Measurements from ENCODE around the gene CA7.

CA7 gene

GRCh38 chr16:66844342-66845079 is at the start of gene CA7:
TSS of gene CA7 (plus strand) at chr16:66844414. CDS start at chr16:66844488, 74 bp downstream.
- DNase-seq: no peak

DNA sequence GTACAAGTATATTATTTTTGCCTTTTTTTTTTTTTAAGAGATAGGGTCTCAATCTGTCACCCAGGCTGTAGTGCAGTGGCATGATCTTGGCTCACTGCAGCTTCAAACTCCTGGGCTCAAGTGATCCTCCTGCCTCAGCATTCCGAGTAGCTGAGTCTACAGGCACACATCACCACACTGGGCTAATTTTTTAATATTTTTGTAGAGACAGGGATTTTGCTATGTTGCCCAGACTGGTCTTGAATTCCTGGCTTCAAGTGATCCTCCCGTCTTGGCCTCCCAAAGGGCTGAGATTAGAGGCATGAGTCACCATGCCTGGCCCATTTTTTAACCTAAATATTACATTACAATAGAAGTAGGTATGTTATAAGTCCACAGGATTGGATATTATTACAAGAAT is 46.1 kb upstream of the CA7 start:
- DNase-seq: peak; percentile 70

DNA sequence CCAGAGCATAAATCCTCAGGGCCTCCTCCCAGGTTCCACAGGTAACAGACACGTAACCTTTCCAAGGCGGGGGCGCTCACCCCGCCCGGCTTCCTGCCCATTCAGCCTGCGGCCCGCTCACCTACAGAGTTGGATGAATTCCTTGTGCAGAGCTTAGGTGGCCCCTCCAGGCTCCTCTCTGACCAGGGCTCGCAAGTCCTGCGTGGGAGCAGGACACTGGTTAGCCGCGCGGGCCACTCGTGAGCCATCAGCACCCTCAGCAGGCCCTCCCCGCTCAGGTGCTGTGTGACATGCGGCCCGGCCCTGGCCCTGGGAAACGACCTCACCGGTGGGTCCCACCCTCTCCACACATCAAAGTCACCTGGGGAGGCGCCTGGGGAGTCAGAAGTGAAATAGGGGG is 43.4 kb upstream of the CA7 start:
- DNase-seq: no peak

- DNase-seq: no peak
Observed at GRCh38 chr16:66801320-66802105, 42.7 kb upstream of the CA7 start, which contains the start of gene TERB1. TSS of gene TERB1 (minus strand) at chr16:66801584. CDS start at chr16:66796798, 4,786 bp downstream.

DNA sequence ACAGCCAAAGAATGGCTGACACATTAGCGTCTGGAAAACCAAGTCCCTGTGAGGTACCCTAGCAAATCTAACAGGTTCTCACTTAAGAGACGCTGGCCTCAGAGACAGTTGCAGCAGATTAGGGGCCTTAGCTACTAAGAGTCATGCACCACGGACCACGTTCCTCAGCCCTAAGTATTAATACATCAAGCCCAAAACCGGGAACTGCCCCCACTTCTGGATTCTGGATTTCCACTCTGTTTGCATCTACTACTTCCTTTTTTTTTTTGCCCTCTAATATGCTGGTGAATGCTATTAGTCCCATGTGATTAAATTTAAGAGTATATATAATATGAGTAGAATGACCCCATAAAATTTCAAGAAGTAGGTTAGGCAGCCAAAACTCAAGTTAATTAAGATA is 42.1 kb upstream of the CA7 start:
- no peak for DNase-seq

DNA sequence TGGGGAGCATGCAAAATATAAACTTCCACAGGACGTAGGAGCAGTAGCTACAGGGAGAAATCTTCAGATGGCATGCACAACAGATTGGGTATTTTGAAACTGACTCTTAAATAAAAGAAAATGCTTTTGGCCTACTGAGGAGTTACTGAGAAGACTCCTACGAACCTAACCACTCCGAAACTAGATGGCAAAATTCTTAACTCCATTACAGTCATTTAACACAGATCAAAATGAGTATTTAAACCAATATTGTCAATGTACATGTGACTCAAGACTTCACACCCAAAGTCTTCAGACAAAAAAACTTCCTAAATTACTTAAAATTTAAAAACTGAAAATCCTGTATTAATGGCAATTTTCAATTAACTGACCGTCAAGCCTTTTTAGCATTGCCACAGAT is 34.4 kb upstream of the CA7 start:
- no peak for DNase-seq

DNA sequence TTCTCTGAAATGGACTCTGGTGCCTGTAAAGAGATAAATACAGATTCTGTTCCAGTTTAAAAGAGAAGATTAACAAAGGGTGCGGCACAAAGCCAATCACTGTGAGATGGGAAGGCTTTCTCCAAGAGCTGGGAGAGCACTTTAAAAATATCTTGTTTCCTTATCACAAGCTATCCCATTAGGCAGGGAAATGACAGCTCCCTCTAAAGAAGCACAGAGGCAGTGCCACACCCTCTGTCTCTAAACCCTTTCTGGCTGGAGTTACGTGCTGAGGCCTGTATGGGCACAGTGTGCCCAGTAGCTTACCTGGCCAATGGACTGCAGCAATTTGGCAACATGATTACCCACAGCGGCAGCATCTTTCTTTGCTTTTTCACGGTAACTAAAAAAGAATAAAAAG is 33.8 kb upstream of the CA7 start:
- no peak for DNase-seq

GRCh38 chr16:66811043-66811442 is 33.2 kb upstream of the CA7 start:
- DNase-seq: no peak

DNA sequence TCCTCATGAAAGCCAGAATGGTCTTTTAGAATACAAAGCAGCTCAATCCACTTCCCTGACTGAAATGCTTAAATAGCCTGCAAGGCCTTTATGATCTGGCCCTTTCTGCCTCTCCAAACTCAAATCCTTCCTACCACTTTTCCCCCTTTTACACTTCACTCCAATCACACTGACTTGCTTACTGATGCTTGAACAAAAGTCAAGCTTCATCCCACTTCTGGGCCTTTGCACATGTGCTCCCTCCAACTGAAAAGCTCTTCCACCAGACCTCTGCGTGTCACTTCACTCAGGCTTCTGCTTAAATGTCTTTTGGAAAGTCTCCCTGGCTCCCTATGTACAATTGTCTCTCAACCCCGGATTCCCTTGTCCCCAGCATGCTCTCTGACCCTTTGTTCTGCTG is 29.5 kb upstream of the CA7 start:
- DNase-seq: no peak

DNA sequence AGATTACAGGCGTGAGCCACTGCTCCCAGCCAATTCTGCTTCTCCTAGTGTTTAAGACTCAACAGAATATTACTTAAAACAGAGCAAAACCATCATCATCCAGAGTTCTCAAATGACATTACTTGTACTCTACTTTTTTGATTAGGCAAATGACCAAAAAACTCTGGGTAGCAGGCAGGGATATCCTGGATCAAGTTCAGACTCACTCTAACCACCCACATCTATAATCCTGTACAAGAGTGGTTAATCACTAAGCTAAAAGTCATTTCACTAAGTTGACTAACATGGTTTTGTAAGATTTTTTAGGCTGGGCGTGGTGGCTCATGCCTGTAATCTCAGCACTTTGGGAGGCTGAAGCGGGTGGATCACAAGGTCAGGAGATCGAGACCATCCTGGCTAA is 20.2 kb upstream of the CA7 start:
- DNase-seq: no peak

GRCh38 chr16:66830422-66831404 is 13.5 kb upstream of the CA7 start, which contains the start of gene NAE1:
TSS of gene NAE1 (minus strand) at chr16:66830976. CDS start at chr16:66830899, 77 bp downstream.
- peak; percentile 71 for DNase-seq

DNA sequence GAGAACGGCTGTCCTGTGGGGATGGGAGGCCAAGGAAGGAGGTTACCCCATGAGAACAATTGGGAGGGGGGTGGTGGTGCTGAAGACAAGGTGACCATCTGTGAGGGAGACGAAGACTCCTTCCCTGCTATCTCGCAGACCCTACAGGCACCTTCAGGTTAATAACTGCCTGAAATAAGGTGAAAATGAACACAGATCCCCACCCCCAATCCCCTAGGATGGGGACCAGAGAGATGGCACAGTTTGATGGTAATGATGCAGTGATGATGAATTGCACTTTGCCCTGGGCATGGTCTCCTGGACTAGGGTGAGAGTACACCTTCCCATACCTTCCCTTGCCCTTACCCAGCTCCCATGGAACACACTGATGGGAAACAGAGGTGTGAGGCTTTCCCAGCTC is 12.0 kb upstream of the CA7 start:
- DNase-seq: no peak

GRCh38 chr16:66832661-66833305 is 11.4 kb upstream of the CA7 start:
- DNase-seq: peak; percentile 11

GRCh38 chr16:66834746-66835145 is 9.5 kb upstream of the CA7 start:
- no peak for DNase-seq

DNA sequence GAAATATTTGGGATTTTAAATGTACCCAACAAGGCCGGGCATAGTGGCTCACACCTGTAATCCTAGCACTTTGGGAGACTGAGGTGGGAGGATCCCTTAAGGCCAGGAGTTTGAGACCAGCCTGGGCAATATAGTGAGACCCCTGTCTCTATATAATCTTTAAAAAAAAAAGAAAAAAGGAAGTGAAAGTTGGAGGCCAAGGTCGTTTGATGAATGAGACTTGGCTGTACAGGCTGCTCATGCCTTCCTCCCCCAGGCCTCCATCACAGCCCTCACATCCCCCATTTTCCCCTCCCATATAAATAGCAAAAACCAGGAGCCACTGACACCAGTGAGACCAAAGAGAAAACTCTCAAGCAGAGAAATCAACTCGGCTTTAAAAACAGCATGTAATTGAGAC is 3.3 kb upstream of the CA7 start:
- no peak for DNase-seq

- DNase-seq: no peak
Observed at GRCh38 chr16:66841366-66841765, 2.8 kb upstream of the CA7 start.

DNA sequence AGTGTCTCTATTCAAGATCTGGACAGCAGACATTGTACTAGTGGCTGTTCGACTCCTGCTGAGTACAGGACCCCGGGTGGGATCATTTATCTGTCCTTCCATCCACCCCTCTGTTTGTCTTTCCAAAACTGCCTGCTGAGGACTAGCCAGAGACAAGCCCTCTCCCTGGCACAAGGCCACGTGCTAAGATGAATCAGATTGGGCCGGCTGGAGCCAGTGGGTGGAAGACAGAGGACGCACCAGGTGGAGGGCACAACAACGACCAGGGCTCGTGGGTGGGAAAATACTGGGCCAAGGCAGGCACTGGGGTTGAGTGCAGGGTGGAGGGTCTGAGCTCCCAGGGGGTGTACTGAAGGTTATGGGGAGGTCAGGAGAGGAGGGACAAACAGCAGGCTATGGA is 1.4 kb upstream of the CA7 start:
- no peak for DNase-seq

GRCh38 chr16:66843191-66843590 is 1.0 kb upstream of the CA7 start:
- no peak for DNase-seq

- DNase-seq: no peak
Observed at GRCh38 chr16:66844009-66844341, 239 bp upstream of the CA7 start.

DNA sequence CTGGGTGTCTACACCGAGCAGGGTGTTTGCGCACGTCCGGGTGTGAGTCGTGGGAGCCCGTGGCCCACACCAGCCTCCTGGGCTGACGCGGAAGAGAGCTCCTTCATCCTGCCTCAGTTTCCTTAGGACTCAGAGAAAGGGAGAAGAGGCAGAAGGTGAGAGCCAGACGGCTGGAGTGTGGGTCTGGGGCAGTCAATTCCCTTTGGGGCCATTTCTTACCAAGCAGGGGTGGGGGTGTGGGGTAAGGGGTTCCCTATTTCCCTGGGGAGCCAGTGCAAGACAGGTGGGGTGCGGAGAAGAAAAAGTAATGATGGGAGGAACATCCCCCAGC is 831 bp downstream of the CA7 start:
- DNase-seq: no peak

- no peak for DNase-seq
Observed at GRCh38 chr16:66845791-66846221, 1.6 kb downstream of the CA7 start.

GRCh38 chr16:66846266-66846665 is 2.1 kb downstream of the CA7 start:
- DNase-seq: no peak

DNA sequence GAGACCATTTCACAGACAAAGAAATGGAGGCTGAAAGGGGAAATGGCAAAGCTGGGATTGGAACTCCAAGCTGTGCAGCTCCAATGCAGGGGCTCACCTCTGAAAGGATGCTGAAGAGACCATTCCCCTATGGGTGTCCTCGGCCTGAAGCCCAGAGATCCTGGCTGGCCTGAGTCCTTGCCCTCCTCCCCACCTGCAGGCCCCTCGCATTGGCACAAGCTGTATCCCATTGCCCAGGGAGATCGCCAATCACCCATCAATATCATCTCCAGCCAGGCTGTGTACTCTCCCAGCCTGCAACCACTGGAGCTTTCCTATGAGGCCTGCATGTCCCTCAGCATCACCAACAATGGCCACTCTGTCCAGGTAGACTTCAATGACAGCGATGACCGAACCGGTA is 2.6 kb downstream of the CA7 start:
- no peak for DNase-seq
